ENCODE results near the gene SCGB3A1.

Gene SCGB3A1, protein sequence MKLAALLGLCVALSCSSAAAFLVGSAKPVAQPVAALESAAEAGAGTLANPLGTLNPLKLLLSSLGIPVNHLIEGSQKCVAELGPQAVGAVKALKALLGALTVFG

DNA sequence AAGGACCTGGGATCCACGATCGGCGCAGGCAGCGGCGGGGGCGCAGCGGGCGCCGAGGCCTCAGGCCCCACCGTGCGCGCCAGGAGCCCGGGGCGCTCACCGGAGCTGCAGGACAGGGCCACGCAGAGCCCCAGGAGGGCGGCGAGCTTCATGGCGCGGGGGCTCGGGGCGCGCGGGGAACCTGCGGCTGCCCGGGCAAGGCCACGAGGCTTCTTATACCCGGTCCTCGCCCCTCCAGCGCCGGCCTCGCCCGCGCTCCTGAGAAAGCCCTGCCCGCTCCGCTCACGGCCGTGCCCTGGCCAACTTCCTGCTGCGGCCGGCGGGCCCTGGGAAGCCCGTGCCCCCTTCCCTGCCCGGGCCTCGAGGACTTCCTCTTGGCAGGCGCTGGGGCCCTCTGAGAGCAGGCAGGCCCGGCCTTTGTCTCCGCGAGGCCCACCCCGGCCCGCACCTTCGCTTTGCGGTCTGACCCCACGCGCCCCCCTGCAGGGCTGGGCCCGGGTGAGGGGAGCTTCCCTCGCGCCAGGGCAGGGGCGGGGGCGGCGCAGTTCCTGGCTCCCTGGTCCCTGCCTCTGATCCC, at the start of gene SCGB3A1:
TSS of gene SCGB3A1 (minus strand) at position 189 of the 577 bp plus-strand sequence. CDS start at position 152, 37 bp downstream.
- Histone ChIP-seq H3K9me3 (ENCODE audit: control insufficient read depth, insufficient read depth, low read length) (no peaks in the 10 kb centered on the region), H3K9ac (ENCODE audit: low read depth, low read length) (peak within 1 kb of the TSS; percentile 12), H3K4me3 (ENCODE audit: low read depth, low read length) (peak within 1 kb of the TSS; percentile 50), H3K4me1 (ENCODE audit: control insufficient read depth, insufficient read depth, low read length) (no peaks in the 10 kb centered on the region), H3K36me3 (ENCODE audit: control insufficient read depth, insufficient read depth, low read length) (no peaks in the 10 kb centered on the region), H3K27me3 (ENCODE audit: control insufficient read depth, insufficient read depth, low read length) (peaks cover 43% of the 10 kb centered on the region)

DNA sequence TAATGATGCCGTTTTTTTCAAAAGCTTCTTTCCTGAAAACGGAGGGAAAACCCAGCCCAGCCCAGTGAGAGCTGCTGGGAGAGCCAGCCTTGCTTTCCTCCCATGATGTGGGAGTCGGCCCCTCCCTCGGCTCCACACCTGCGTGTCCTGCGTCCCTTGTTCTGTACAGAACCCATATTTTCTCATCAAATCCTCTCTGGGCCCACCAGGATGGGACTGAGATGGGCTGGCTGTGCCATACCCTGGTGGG, 49.2 kb upstream of the SCGB3A1 start:
- H3K9ac ChIP-seq (ENCODE audit: low read depth, low read length): no peak overlapping the region
- no peaks in the 10 kb centered on the region for H3K27me3 ChIP-seq (ENCODE audit: control insufficient read depth, insufficient read depth, low read length)
- no peak overlapping the region for H3K4me3 ChIP-seq (ENCODE audit: low read depth, low read length)
- H3K36me3 ChIP-seq (ENCODE audit: control insufficient read depth, insufficient read depth, low read length): no peaks in the 10 kb centered on the region
- no peaks in the 10 kb centered on the region for H3K4me1 ChIP-seq (ENCODE audit: control insufficient read depth, insufficient read depth, low read length)
- no peaks in the 10 kb centered on the region for H3K9me3 ChIP-seq (ENCODE audit: control insufficient read depth, insufficient read depth, low read length)

DNA sequence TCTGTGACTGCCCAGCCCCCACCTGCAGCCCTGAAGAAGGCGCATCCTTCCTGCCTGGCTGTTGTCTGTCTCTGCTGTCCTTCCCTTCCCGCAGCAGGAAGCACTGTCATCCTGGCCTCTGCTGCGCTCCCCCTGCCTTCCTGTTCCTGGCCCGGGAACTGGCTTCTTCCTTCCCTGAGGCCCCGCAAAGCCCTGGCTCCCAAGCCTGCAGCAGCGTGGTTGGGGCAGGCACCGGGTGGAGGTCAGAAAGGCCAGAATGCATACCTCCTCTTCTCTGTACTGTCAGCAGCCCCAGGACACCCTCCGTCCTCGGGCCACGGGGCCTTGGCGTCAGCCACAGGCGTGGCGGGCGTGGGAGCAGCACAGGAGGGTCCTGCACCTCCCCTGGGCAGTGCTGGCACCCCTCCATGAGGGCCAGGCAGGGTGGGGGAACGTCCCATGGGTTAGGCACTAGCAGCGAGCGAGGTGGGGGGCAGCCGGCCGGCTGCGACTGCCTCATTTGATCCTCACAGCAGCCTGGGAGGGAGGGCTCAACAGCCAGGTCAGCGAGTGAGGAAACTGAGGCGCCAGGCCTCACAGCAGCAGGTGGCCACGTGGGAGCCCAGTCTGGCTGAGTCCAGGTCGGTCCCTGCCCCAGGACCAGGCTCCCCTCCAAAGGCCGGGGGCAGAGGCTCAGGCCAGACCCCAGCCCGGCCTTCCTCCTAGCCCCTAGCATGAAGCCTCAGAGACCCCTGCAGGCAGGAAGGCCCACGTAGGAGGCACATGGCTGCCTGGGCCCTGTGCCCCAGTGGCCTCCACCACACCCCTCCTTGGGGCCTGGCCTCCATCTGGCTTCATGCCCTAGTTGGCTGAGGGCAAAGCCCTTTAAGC, 48.7 kb upstream of the SCGB3A1 start:
- H3K36me3 ChIP-seq (ENCODE audit: control insufficient read depth, insufficient read depth, low read length): no peaks in the 10 kb centered on the region
- no peaks in the 10 kb centered on the region for H3K27me3 ChIP-seq (ENCODE audit: control insufficient read depth, insufficient read depth, low read length)
- H3K4me3 ChIP-seq (ENCODE audit: low read depth, low read length): no peak overlapping the region

DNA sequence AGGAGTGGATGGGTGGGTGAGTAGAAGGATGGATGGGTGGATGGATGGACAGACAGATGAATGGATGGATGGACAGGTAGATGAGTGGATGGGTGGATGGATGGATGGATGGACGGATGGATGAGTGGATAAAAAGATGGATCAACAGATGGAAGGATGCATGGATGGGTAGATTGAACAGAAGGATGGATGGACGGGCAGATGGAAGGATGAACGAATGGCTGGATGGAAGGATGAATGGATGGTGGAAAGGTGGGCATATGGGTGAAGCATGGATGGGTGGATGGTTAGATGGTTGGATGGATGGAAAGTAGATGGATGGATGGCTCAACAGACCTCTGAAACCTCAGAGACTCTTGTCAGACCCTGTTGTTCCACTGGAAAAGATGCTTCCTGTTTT, 48.0 kb upstream of the SCGB3A1 start:
- Histone ChIP-seq H3K9me3 (ENCODE audit: control insufficient read depth, insufficient read depth, low read length) (no peaks in the 10 kb centered on the region), H3K9ac (ENCODE audit: low read depth, low read length) (no peak overlapping the region), H3K36me3 (ENCODE audit: control insufficient read depth, insufficient read depth, low read length) (no peaks in the 10 kb centered on the region), H3K27me3 (ENCODE audit: control insufficient read depth, insufficient read depth, low read length) (no peaks in the 10 kb centered on the region), H3K4me1 (ENCODE audit: control insufficient read depth, insufficient read depth, low read length) (no peaks in the 10 kb centered on the region), H3K4me3 (ENCODE audit: low read depth, low read length) (no peak overlapping the region)

More for the DNA sequence above, 48.7 kb upstream of the SCGB3A1 start:
- H3K9ac ChIP-seq (ENCODE audit: low read depth, low read length): no peak overlapping the region
- H3K9me3 ChIP-seq (ENCODE audit: control insufficient read depth, insufficient read depth, low read length): no peaks in the 10 kb centered on the region
- no peaks in the 10 kb centered on the region for H3K4me1 ChIP-seq (ENCODE audit: control insufficient read depth, insufficient read depth, low read length)

DNA sequence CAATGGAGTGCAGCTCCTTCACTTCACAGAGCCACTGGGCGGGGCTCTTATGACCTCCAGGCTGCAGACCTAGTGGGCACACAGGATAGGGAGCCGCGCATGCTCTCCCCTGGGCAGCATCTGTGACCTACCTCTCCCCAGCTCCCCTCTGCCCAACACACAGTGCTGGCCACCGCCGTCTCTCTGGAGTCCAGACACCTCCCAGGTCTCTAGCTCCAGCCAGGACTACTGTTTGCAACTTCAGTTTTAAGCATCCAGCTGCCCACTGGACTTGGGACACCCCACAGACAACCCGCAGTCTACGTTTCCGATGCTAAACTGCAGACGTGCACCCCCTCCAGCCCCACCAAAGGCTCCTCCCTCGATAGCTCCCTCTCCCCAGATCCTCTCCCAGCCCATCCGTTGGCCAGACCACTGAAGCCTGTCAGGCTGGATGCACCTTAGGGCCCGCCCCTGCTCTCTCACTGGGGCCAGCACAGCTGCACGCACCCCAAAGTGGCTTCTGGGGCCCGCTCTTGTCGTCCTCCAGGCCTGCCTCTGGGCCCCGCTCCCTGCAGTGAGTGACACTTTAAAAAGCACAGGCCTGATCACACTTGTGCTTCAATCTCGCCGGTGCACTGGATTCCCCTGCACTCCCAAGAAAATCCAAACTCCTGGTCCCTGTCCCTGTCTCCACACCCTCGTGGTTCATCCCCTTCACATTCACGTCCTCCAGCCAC, 46.8 kb upstream of the SCGB3A1 start:
- H3K36me3 ChIP-seq (ENCODE audit: control insufficient read depth, insufficient read depth, low read length): no peaks in the 10 kb centered on the region
- no peak overlapping the region for H3K9ac ChIP-seq (ENCODE audit: low read depth, low read length)
- no peaks in the 10 kb centered on the region for H3K4me1 ChIP-seq (ENCODE audit: control insufficient read depth, insufficient read depth, low read length)
- H3K4me3 ChIP-seq (ENCODE audit: low read depth, low read length): no peak overlapping the region
- no peaks in the 10 kb centered on the region for H3K27me3 ChIP-seq (ENCODE audit: control insufficient read depth, insufficient read depth, low read length)
- no peaks in the 10 kb centered on the region for H3K9me3 ChIP-seq (ENCODE audit: control insufficient read depth, insufficient read depth, low read length)

DNA sequence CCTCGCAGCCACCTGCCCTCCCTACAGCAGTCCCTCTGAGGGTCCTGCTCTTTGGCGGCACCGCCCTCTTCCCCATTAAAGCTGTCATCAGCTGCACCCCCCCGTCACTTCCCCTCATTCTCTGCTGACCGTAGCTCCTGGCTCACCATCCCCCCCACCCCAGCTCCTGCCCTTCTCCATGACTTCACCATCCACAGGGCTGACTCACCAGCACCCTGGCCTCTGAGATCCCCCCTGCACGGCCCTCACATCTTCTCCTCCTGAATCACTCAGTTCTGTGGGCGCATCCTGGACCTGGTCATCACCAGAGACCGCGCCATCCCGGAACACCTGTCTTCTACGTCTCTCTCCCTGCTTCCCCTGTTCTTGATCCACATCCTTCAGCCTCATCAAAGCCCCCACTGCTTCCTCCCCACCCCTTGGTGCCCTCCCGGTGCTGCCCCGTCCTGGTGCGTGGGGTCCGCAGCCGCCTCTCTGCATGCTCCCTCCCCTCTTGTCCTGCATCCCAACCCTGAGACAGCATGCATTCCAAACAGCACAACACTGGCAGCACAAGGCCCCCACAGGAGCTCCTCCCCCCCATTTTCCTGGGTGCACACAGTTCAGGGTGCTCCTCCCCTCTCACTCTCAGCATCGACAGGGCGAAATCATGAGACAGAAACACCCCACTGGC, 45.2 kb upstream of the SCGB3A1 start:
- Histone ChIP-seq H3K9ac (ENCODE audit: low read depth, low read length) (no peak overlapping the region), H3K9me3 (ENCODE audit: control insufficient read depth, insufficient read depth, low read length) (no peaks in the 10 kb centered on the region), H3K36me3 (ENCODE audit: control insufficient read depth, insufficient read depth, low read length) (no peaks in the 10 kb centered on the region), H3K4me3 (ENCODE audit: low read depth, low read length) (no peak overlapping the region), H3K4me1 (ENCODE audit: control insufficient read depth, insufficient read depth, low read length) (no peaks in the 10 kb centered on the region), H3K27me3 (ENCODE audit: control insufficient read depth, insufficient read depth, low read length) (no peaks in the 10 kb centered on the region)

DNA sequence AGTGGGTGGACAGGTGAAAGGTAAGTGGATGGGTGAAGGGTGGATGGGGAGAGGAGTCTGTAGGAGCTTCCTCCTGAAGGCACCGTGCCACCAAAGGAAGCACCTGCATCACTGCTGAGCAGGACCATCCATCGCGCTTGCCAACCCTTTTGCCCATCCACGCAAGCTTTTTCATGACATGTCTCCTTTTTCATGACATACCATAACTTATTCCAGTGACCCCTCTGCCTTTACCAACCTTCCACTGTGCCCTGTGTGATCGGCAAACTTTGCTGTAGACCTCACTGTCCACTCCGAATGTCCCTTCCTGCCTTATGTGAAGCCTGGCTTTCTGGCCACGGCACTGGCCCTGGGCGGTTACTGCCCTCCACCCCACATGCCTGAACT, 44.7 kb upstream of the SCGB3A1 start:
- H3K36me3 ChIP-seq (ENCODE audit: control insufficient read depth, insufficient read depth, low read length): no peaks in the 10 kb centered on the region
- no peaks in the 10 kb centered on the region for H3K9me3 ChIP-seq (ENCODE audit: control insufficient read depth, insufficient read depth, low read length)
- H3K4me3 ChIP-seq (ENCODE audit: low read depth, low read length): no peak overlapping the region
- H3K27me3 ChIP-seq (ENCODE audit: control insufficient read depth, insufficient read depth, low read length): no peaks in the 10 kb centered on the region
- no peaks in the 10 kb centered on the region for H3K4me1 ChIP-seq (ENCODE audit: control insufficient read depth, insufficient read depth, low read length)
- no peak overlapping the region for H3K9ac ChIP-seq (ENCODE audit: low read depth, low read length)

DNA sequence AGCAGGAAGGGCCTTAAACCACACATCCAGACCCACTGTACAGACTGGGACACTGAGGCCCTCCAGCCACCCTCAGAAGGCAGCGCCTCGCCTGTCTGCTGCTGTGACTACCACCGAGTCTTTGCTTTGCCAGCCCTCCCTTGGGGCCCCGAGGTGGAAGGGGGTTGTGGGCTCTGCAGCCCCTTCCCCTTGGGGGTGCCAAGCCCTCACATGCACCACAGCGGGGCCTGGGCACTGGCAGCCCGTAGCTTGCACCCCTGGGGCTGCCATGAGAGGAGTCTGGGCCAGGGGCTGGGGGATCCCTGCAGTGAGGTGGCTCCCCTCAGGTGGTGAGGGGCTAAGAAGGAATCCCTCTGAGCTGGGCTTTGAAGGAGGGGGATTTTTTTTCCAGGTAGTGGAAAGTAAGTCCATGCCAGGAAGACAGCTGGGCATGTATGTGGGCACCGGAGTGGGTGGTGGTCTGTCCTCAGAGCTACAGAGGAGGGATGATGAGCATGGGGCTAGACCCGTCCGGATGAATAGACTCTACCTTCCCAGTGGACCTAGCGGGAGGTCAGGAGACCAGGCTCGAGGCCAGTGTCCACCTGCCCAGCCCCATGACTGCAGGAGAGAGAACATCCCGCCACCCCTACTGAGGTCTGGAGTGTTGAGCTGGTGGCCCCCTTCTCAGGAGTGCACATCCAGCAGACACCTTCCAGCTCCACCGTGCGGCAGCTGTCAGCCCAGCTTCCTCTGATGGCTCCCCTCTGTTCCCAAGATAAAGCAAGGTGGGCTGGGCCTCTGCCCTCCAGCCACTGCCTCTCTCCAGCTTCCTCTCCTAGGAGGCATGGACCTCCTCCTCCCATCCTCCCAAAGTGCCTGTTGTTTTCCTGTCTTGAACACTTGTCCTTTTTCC, 42.2 kb upstream of the SCGB3A1 start:
- no peaks in the 10 kb centered on the region for H3K27me3 ChIP-seq (ENCODE audit: control insufficient read depth, insufficient read depth, low read length)
- H3K4me3 ChIP-seq (ENCODE audit: low read depth, low read length): no peak overlapping the region
- H3K36me3 ChIP-seq (ENCODE audit: control insufficient read depth, insufficient read depth, low read length): no peaks in the 10 kb centered on the region
- H3K9me3 ChIP-seq (ENCODE audit: control insufficient read depth, insufficient read depth, low read length): no peaks in the 10 kb centered on the region
- H3K4me1 ChIP-seq (ENCODE audit: control insufficient read depth, insufficient read depth, low read length): no peaks in the 10 kb centered on the region
- H3K9ac ChIP-seq (ENCODE audit: low read depth, low read length): no peak overlapping the region

DNA sequence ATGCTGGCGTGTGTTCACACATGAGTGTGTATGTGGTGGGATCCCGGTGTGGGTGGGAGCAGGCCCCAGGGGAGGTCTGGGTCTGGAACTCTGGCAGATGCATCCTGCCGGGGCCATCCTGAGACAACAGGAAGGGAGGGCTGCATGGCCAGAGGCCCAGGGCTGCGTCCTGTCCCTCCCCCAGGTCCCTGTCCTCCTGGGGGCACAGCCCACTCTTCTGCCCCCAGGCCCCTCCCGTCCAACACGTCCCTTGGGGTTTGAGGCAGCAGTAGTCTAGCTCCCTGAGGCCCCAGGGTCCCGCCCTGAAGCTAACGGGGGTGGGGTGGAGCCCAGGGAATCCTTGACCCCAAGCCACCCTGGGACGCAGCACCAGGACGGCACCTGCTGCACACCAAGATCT, 41.5 kb upstream of the SCGB3A1 start:
- Histone ChIP-seq H3K4me1 (ENCODE audit: control insufficient read depth, insufficient read depth, low read length) (no peaks in the 10 kb centered on the region), H3K4me3 (ENCODE audit: low read depth, low read length) (no peak overlapping the region), H3K27me3 (ENCODE audit: control insufficient read depth, insufficient read depth, low read length) (no peaks in the 10 kb centered on the region), H3K9ac (ENCODE audit: low read depth, low read length) (no peak overlapping the region), H3K36me3 (ENCODE audit: control insufficient read depth, insufficient read depth, low read length) (no peaks in the 10 kb centered on the region), H3K9me3 (ENCODE audit: control insufficient read depth, insufficient read depth, low read length) (no peaks in the 10 kb centered on the region)

DNA sequence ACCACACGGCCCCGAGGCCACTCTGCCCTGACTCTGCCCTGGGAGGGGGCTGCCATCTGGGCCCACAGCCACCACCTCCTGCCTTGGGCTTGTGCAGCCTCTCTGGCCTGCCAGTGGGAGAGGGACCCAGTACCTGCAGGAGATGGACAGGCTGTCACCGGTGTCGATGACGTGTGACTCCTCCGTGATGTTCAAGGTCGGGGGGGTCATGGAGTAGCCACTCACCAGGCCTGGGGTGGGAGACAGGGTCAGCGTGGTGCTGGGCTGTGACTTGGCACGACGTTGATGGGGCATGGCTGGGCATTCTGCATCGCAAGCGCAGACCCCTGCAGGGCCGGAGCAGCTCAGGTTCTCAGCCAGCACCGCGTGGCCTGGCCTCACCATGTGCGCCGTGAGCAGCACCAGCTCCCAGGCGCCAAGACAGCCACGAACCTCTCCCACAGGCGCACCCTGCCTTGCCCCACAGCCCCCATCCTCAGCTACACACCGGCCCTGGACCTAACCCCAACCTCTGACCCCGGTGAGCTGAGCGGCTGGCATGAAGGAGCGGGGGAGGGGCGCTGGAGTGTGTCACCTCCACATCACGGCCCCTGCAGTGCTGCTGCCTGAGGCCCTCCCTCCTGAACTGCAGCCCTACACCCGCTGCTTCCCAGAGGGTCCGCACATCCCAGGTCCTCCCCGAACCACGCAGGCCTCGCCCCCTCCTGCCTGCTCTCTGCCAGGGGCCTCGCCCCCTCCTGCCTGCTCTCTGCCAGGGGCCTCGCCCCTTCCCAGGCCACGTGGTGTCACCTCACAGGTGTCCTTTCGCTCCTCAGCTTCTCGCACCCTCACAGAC, 40.5 kb upstream of the SCGB3A1 start:
- Histone ChIP-seq H3K9me3 (ENCODE audit: control insufficient read depth, insufficient read depth, low read length) (no peaks in the 10 kb centered on the region), H3K36me3 (ENCODE audit: control insufficient read depth, insufficient read depth, low read length) (no peaks in the 10 kb centered on the region), H3K27me3 (ENCODE audit: control insufficient read depth, insufficient read depth, low read length) (no peaks in the 10 kb centered on the region), H3K4me3 (ENCODE audit: low read depth, low read length) (no peak overlapping the region), H3K4me1 (ENCODE audit: control insufficient read depth, insufficient read depth, low read length) (no peaks in the 10 kb centered on the region), H3K9ac (ENCODE audit: low read depth, low read length) (no peak overlapping the region)

Measured in iPS-15b (cell line).